ENCODE measurements around the gene POU6F2. TPM values are rescaled to one million over a fixed set of nuclear protein-coding genes. Genes with fewer than 3 reads are reported as not detected.

POU6F2 gene
- total RNA-seq, 2 donors from 2014 or later: 5.2 to 6.3 TPM

DNA sequence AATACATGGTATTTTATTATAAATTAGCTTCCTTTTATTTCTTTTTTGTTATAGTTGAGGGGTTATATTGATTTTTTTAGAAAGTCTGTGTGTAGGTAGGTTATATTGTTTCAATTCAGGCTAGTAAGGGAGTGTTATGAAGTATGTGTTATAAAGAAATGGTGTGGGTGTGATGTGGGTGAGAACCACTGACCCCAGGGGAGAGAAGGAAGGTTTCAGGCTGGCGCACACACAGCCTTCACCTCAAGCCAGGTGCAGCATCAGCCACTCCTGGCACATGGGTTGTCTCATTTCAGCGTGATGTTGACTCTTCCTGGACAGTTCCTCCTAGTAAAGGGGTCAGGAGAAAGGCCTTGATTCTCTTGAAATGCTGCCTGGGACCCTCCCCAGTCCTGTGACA lies 291.3 kb downstream of the POU6F2 start:
- 53 to 84% methylated on average over 2 of the region's 2 CpGs for WGBS, 2 donors
- intact Hi-C loops (cut with DNase I): no loop called here
- ATAC-seq (no peak), DNase-seq (no peak)
- Histone ChIP-seq H3K4me1 (peaks cover 3% of the 10 kb centered on the region), H3K4me3 (no peak overlapping the region), H3K36me3 (replicated peaks in 1 of 2; ENCODE audit: insufficient read depth in 1 of 2, low read depth in 2 of 2) (no peaks in the 10 kb centered on the region), H3K9me3 (no peaks in the 10 kb centered on the region), H3K27ac (no peak overlapping the region), H3K27me3 (no peaks in the 10 kb centered on the region)
- TF ChIP-seq POLR2A (IDR thresholded peaks at IDR 0.05): no peak
- TF ChIP-seq, protein P1, sequence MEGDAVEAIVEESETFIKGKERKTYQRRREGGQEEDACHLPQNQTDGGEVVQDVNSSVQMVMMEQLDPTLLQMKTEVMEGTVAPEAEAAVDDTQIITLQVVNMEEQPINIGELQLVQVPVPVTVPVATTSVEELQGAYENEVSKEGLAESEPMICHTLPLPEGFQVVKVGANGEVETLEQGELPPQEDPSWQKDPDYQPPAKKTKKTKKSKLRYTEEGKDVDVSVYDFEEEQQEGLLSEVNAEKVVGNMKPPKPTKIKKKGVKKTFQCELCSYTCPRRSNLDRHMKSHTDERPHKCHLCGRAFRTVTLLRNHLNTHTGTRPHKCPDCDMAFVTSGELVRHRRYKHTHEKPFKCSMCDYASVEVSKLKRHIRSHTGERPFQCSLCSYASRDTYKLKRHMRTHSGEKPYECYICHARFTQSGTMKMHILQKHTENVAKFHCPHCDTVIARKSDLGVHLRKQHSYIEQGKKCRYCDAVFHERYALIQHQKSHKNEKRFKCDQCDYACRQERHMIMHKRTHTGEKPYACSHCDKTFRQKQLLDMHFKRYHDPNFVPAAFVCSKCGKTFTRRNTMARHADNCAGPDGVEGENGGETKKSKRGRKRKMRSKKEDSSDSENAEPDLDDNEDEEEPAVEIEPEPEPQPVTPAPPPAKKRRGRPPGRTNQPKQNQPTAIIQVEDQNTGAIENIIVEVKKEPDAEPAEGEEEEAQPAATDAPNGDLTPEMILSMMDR (IDR thresholded peaks at IDR 0.05): no peak

DNA sequence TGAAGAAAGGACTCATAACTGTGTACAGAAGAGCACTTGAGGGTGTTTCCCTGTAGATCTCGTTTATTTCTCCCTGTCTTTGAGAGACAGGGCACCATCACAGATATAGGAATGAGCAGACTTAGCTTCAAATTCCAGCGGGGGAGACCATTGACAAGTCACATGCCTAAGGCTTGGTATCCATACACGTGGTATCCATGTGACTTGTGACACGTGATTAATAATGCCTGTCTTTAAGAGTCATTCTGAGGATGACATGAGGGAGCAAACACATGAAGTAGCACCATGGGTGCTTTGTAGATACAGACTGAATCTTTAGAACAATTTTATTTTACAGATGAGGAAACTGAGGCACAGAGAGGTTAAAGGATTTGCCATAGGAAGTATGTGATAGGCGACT lies 292.3 kb downstream of the POU6F2 start:
- H3K4me3 ChIP-seq: no peak overlapping the region
- intact Hi-C loops (cut with DNase I): no loop called here
- H3K36me3 ChIP-seq (replicated peaks in 1 of 2; ENCODE audit: insufficient read depth in 1 of 2, low read depth in 2 of 2): no peaks in the 10 kb centered on the region
- no peaks in the 10 kb centered on the region for H3K27me3 ChIP-seq
- H3K9me3 ChIP-seq: no peaks in the 10 kb centered on the region
- TF ChIP-seq, protein P1 (IDR thresholded peaks at IDR 0.05): no peak
- TF ChIP-seq POLR2A (IDR thresholded peaks at IDR 0.05): no peak
- ATAC-seq (no peak), DNase-seq (no peak)
- peaks cover 3% of the 10 kb centered on the region for H3K4me1 ChIP-seq
- 61 to 71% methylated on average over 5 of the region's 5 CpGs for WGBS, 2 donors
- no peak overlapping the region for H3K27ac ChIP-seq

DNA sequence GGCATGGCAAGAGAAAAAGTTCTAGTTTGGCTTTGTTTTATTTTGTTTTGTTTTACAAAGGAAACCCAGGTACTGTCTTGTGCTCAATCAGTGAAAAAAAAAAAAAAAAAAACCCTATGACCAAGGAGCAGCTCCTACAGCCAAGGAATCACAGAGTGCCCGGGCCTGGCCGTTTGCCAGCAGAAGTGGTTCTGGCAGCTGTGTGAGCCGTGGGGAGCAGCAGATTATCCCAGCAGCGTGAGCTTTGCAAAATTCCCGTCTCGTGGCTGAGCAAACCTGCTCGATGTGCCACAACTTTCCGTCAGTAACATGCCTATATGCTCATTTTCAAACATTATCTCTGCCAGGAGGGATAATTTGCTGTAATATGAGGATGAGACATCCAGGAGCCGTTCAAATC lies 293.7 kb downstream of the POU6F2 start:
- no peak for ATAC-seq
- Histone ChIP-seq H3K36me3 (replicated peaks in 1 of 2; ENCODE audit: insufficient read depth in 1 of 2, low read depth in 2 of 2) (no peaks in the 10 kb centered on the region), H3K4me3 (no peak overlapping the region), H3K9me3 (no peaks in the 10 kb centered on the region), H3K4me1 (peaks cover 3% of the 10 kb centered on the region), H3K27ac (no peak overlapping the region), H3K27me3 (no peaks in the 10 kb centered on the region)
- TF ChIP-seq POLR2A (IDR thresholded peaks at IDR 0.05): no peak
- TF ChIP-seq, protein P1 (IDR thresholded peaks at IDR 0.05): no peak
- 21 to 24% methylated on average over 9 of the region's 9 CpGs for WGBS, 2 donors
- intact Hi-C loops (cut with DNase I): no loop called here
- peak; percentile 34 to 79 (median 60) for DNase-seq

DNA sequence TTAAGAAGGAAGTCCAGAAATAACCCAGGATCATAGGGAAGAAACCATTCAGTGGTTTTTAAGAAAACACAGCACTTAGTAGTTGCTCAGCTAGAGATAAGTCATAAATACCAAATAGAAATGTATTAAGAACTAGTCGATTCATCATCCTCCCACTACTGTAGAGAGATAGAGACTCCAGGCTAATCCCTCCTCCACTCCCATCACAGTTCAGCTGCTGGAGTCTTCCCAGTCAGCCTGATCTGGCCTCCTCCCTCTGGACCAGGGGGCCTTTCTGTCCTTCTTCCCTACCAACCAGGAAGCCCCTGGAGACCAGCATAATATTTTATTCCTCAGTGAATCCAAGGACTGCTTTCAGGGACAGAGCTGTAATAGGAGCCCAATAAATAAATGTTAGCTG lies 294.4 kb downstream of the POU6F2 start:
- H3K4me3 ChIP-seq: no peak overlapping the region
- H3K27me3 ChIP-seq: no peaks in the 10 kb centered on the region
- H3K9me3 ChIP-seq: no peaks in the 10 kb centered on the region
- H3K27ac ChIP-seq: no peak overlapping the region
- ATAC-seq: no peak
- no peaks in the 10 kb centered on the region for H3K36me3 ChIP-seq (replicated peaks in 1 of 2; ENCODE audit: insufficient read depth in 1 of 2, low read depth in 2 of 2)
- DNase-seq: no peak
- intact Hi-C loops (cut with DNase I): no loop called here
- 44% methylated on average over 1 of the region's 1 CpG for WGBS, 2 donors
- H3K4me1 ChIP-seq: peaks cover 3% of the 10 kb centered on the region
- TF ChIP-seq, protein P1 (IDR thresholded peaks at IDR 0.05): no peak
- TF ChIP-seq POLR2A (IDR thresholded peaks at IDR 0.05): no peak

DNA sequence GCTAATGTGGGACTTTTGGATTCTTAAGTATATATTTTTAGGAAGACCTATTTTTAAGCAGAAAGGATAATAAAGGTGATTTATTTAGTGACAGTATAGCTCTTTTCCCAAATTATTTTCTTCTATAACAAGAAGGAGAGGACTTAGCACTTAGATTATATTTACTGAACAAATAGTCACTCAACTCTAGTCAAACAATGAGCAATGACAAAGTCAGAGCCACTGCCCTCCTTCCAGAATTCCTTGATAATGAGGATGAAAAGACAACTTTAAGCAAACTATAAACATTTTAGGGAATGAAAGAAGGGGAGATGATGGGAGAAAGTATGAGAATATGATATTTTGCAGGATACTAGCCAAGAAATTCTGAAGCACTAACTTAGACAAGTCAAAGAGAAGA lies 295.0 kb downstream of the POU6F2 start:
- H3K9me3 ChIP-seq: no peaks in the 10 kb centered on the region
- no peaks in the 10 kb centered on the region for H3K36me3 ChIP-seq (replicated peaks in 1 of 2; ENCODE audit: insufficient read depth in 1 of 2, low read depth in 2 of 2)
- H3K27ac ChIP-seq: no peak overlapping the region
- DNase-seq (no peak), ATAC-seq (no peak)
- H3K4me3 ChIP-seq: no peak overlapping the region
- H3K4me1 ChIP-seq: peaks cover 3% of the 10 kb centered on the region
- no peak for TF ChIP-seq POLR2A (IDR thresholded peaks at IDR 0.05)
- TF ChIP-seq, protein P1 (IDR thresholded peaks at IDR 0.05): no peak
- intact Hi-C loops (cut with DNase I): no loop called here
- no peaks in the 10 kb centered on the region for H3K27me3 ChIP-seq

All from body of pancreas (tissue), 4 donors.